Myocyte (in vitro differentiated cells): ENCODE data around the gene FUNDC2. TPM values are rescaled to one million over a fixed set of nuclear protein-coding genes. Genes with fewer than 3 reads are reported as not detected.
"Not testable (repeated sequence)": the region's sequence is repeated elsewhere in the genome, so short reads cannot be mapped to it uniquely, and the experiment has no call there.

Source experiments
- DNase-seq: peaks from one replicate; pipeline ENCODE4 v3.0.0-alpha.2; 2012; ENCODE audit warnings: low read depth
- polyA plus RNA-seq: library from polyadenylated mRNA; unstranded; fragments of >200 nt; gene quantifications from one replicate; pipeline ENCODE4 v1.2.1, GENCODE V29; 2012; ENCODE audit warnings: missing spikeins
- total RNA-seq: library from RNA; depleted of rRNA; stranded (reverse); fragments of >200 nt; gene quantifications from 2 replicates; pipeline ENCODE4 v1.2.3, GENCODE V29; 2014

Gene FUNDC2, protein sequence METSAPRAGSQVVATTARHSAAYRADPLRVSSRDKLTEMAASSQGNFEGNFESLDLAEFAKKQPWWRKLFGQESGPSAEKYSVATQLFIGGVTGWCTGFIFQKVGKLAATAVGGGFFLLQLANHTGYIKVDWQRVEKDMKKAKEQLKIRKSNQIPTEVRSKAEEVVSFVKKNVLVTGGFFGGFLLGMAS
- 73.3 and 86.8 TPM in 2 replicates for total RNA-seq
- polyA plus RNA-seq, result 90.2 TPM

DNA sequence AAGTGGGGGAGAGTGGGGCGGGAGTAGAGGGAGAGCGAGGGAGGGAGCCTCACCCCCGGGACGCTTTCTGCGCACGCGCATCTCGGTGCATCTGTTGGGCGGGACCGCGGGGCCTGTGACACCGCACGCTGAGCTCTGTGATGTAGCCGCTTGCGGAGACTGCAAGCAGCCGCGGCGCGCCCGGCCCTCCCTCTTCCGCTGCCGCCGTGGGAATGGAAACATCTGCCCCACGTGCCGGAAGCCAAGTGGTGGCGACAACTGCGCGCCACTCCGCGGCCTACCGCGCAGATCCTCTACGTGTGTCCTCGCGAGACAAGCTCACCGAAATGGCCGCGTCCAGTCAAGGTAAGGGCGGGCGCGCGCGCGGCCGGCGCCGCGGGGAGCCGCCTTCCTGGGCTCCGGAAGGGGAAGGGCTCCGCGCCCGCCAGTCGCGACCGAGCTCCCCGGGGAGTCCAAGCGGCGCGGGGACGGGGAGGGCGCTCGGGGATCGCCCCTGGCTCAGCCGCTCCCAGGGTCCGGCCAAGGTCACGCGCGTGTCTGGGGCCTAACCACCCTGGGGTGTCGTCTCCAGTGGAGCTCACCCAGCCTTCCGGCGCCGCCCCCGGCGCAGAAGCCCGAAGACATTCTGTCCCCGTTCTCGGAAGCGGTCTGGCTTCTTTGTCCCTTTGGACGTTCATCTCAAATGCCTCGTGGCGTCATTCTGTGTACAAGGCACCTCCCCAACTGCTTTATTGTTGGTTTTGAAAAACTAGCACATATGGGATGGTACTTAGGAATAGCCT, at the start of gene FUNDC2:
FUNDC2 (plus strand) TSS at position 118 of the 782 bp plus-strand sequence; CDS start at position 213, 95 bp downstream.
- peak; percentile 94 for DNase-seq

DNA sequence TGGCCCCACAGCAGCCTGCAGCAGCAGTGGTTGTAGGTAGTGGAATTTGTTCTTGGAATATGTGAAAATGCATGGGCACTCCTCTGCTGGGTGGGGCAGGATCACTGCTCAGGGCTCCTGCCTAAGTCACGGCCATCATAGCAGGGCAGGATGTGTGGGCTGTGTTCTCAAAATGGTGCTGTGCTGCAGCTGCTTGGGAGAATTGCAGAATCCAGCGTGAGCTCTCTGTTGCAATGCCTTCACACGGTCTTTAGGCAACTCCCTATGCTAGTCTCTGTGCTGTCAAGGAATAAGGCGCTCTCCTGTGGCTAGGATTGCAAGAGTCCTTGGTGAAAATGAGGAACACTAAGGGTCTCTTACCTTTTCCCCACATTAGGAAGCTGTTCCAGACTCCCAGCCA, 47.0 kb upstream of the FUNDC2 start:
- DNase-seq, result no peak

DNA sequence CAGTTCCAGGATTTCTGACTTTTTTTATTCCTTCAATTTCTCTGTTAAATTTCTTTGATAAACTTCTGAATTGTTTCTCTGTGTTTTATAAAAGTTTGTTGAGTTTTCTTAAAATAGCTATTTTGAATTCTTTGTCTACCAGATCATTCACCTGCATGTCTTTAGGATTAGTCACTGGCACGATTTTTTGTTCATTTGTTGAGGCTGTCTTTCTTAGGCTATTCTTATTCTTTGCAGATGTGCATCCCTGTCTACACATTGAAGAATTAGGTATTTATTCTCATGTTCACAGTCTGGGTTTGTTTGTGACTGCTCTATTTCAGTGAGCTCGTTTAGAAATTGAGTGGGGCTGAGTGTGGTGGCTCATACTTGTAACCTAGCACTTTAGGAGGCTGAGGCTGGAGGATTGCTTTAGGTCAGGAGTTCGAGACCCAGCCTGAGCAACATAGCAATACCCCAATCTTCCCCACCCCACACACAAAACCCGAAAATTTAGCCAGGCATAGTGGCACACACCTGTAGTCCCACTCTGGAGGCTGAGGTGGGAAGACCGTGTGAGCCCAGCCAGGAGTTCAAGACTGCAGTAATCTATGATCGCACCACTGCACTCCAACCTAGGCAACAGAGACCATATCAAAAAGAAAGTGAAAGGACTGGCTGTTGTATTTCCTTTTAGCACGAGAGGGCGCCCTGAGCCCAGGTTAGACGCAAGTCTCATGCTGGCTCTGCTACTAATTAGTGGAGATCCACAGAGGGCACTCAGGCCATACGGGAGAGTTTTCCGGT, 46.1 kb upstream of the FUNDC2 start:
- DNase-seq, result peak; percentile 66

DNA sequence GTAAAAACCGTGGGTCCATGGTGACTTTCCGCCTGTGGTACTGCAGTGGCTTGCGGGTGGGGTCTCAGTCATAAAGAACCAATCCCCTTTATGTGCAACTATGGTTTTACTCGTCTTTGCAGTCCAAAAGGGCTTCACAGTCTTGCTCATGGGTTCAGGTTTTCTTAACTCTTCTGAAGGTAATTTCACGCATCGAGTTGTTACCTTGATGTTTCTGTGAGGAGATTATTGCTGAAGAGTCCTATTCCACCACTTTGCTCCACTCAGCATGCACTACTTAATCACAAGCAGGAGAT, 45.6 kb upstream of the FUNDC2 start:
- no peak for DNase-seq

DNA sequence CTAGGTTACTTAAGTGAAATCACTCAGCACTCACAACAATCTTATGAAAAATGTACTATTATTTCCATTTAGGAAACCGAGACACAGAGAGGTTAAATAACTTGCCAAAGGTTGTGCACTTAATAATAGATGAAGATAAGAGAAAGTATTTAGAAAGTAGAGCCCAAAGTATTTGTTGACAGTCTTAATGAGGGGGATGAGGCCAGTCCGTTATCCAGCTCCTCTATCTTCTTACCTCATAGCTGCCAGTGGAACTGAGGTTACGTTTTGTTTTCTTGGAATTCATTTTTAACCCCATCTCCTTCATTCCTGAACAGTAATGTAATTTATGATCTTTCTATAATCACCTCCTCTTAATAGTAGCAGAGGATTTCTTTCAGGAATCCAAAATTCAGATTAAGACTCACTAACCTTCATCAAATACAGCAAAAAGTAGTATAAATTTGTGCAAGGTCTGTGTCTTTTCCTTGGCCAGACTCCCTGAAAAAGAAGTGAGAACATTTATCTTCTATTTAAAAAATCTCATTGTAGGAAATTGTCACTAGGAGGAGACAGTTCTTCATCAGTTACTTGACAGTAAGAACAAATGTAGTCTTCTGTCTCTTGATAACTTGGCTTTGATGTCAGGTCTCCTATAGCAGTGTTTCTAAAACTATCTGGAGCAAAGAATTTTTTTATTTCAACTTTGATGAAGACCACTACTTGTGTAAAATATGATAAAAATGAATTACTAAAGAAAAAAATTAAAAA, 39.6 kb upstream of the FUNDC2 start:
- DNase-seq, result no peak

DNA sequence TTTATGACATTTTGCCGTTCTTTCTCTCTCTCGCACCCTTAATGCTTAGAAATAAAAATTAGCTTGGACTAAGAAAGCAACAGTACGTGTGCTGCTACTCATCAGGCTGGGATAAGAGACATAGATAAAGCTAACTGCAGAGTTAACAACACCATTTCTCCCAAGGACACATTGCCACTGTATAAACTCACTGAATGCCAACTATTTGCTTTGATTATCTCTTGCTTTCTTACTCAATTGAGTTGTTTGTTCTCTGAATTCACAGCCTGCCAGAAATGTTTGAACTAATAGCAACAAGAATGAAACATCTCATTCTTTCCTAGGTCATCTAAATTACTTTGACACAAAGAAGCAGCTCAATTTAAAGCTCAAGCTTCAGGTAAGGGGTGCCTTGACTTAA, 38.7 kb upstream of the FUNDC2 start:
- DNase-seq, result no peak

DNA sequence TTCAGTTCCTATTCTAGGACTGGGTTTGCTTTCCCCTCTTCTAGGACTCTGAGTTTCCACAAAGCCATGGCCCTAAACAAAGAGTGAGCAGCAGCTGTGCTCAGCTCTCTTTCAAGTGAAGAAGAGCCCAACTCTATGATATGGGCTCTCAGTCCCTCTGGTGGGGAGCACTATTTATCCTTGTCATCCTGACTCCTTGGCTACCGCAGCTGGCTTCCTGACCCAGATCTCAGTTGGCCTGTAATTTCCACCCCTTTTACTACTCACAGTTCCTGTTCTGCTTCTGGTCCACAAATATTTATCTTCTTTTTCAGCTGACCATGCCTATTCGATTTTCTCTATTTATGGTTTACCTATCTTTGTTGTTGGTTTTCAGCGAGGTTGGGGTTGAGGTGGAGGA, 37.9 kb upstream of the FUNDC2 start:
- no peak for DNase-seq

DNA sequence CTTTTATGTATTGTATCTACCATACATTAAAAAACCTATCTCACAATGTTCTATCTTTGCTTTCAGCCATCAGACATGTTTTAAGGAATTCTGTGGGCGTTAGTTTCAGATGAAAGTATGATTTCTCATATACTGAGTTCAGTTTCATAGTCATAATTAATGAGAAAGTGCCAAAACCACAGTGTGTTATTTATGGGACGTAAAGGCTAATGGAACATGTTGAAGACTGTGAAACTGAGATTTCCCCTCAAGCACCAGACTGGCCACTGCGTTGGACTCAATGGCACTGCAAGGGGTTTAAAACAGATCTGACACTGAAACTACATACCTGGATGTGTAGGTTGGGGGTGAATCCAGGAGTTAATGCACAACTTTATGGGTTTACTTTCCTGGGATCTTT, 36.1 kb upstream of the FUNDC2 start:
- no peak for DNase-seq

DNA sequence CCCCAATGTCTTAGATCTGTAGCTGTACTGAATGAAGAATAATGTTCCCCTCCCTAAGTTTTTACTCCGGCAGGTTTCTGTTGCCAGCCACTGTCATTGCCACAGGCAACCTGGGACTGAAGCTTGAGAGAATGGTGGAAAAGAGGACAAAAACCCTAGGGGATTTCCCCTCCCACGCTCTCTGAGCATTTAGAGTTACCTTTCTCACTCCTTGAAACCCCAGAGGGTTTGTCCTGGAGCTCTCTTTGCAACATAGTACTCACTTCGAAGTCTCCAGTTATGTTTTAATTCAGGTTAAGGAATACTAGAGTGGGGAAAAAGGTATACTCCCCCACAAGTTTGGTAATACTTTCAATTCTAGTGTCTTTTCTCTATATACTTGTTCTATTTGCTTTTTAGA, 35.6 kb upstream of the FUNDC2 start:
- no peak for DNase-seq

DNA sequence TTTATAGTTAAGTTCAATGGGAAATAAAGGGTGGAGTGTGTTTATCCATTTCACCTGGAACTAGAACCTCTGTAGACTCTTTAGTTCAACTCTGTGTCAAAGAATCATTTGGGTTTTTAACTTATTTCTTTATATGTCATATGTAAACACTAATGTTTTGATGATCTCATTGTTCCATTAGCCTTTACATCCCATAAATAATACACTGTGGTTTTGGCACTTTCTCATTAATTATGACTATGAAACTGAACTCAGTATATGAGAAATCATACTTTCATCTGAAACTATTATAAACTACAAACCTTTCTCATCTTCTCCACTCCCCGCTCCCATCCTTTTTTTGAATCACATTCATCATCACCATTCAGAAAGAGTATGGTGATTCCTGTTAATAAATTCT, 35.2 kb upstream of the FUNDC2 start:
- no peak for DNase-seq

DNA sequence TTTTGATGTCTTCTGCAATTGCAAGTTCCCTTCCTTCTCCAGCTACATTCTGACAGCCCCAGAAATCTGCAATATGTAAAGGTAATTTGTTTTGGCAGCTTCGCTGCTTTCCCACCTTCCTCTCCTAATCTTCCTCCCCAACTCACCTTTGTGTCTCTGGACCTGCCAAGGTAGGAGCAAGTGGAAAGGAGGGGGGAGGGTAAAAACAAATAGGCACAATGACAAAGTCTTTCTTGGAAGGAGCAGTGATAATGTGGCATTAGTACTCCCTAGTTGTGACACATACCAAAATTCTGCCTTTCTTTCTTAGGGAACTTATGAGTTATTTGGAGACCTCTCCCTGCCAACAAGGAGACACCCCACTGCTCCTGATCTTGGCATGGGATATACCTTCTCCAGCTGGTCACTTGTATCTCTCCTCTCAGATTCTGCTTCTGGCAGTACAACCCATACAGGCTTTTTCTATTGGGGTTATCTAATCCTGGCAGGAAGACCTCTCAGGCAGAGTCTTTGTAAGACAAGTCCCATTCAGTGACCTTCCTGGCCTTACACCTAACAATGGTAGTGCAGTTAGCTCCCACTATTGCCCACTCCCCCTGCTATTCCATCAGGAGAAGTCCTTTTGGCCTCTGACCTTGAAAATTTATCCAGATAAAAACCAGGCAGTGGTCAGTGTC, 28.3 kb upstream of the FUNDC2 start:
- DNase-seq, result no peak

DNA sequence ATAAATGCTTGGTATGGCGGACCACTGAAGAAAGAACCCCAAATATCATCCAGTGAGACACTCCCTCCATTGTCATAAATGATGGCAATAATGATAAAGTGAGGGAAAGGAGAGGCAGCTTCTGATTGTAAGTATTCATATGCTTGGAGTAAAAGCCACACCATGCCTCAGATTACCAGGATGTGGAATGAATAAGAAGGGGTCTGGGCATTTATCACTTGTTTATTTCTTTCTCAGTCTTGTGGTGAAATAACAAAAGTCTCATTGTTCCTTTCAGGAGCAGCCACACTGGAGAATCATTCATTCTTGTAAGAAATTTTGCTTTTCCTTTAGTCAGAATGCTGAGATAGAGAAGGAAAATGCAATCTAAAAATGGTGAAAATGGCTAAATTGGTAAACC, 25.8 kb upstream of the FUNDC2 start:
- no peak for DNase-seq

DNA sequence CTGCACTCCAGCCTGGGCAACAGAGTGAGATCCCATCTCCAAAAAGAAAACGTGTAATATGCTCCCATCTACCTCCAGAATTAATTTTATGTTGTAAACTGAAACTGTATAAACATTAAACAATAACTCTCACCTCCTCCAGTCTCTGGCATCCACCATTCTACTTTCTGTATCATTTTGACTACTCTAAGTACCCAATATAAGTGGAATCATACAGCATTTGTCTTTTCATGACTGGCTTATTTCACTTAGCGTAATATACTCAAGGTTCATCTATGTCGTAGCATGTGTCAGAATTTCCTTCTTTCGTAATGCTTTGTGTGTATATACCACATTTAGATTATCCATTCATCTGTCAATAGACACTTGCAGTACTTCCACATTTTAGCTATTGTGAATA, 24.8 kb upstream of the FUNDC2 start:
- no peak for DNase-seq

DNA sequence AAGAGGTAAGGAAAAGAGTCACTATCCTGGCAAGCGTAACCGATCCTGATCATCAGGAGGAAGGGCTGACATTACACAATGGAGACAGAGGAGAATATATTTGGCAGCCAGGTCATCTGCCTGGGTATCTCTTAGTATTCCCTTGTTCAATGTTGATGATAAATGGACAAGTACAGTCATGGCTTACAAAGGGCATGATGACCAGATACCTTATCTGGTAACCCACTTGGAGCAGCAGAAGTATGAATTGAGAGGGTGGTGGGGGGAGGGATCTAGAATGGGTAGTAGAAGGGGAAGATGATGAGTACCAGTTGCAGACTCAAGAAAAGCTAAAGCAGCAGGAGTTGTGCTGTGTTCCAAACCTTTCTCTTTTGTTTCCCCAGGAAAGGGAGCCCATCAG, 21.5 kb upstream of the FUNDC2 start:
- no peak for DNase-seq

DNA sequence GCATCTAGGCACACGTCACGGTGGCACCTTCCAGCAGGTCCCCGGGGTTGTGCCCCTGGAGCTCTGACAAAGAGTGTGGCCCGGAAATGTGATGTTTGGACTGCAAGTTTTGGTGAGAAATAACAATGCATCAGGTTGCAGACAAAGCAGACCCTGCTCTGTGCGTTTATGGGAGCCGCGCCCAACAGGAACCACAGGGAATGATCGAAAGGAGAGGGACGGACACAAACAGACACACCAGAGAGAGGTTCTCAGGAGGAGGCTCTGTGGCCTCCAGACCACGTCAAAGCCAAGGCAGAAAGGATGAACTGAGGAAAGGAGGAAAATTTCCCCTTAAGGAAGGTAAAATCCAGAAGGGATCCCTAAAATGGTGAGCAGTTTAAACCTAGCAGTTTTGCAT, 20.3 kb upstream of the FUNDC2 start:
- DNase-seq, result not testable (repeated sequence)

DNA sequence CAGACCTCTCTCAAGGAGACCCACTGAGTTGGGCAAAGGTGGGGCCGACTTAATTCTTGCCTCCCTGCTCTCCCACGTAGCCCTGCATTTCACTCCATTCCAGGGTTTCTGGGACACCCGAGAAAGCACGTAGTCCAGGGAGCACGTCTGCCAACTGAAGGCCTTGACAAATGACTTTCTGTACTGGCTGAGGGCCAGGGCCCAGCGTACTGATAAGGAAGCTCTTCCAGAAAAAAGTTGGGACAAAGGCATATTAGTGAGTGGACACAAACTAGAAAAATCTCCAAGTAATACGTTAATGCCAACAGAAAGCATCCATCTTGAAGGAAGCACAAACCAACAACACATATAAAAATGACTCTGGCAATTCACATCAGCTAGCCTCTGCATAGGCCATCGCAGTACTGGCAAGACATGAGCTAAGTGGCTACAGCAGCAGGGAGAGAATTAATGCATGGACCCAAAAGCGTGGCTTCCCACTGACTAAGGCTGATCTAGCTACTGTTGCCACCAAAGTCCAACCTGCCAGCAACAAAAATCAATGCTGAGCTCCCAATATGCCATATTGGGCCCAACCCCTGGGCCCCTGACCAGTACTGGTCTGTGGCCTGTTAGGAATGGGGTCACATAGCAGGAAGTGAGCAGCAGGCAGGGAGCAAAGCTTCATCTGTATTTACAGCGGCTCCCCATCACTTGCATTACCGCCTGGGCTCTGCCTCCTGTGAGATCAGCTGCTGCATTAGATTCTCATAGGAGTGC, 19.6 kb upstream of the FUNDC2 start:
- not testable (repeated sequence) for DNase-seq

DNA sequence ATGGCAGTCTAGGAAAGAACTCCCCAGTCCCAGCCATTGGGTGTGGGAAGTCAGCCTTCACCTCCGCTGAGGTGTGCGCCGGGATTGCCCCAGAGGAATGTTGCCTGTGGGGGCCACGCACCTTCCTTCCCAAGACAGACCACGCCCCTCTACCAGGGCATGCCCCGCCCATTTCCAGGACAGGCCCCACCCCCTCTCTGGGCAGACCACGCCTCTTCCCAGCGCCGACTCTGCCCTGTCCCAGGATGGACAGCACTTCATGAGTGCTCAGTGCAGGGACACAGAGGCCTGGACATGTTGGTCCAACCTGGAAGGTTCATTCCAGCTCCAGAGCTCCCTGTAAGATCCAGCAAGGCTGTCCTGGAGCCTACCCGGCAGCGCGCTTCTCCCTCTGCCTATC, 18.1 kb upstream of the FUNDC2 start:
- DNase-seq, result not testable (repeated sequence)

DNA sequence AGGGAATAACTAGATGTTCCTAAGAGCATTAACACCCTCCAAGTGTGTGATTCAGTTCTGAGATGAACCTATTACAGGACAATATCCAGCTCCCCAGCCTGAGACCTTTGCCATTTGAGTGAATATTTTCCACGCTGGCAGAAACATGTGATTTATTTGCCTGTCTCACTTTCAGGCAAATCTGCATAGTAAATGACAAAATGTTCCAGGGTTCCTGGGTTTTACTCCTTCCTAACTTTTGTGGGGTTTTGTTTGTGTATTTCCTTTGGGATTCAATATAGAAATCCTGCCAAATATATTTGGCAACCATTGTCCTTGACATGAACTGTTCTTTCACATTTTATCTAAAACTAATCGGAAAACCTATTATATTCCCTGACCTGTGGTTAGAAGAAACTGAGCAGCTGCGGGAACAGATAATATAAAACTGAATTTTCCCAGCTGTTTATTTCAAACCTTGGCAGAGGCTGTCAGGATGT, 16.6 kb upstream of the FUNDC2 start:
- DNase-seq, result peak; percentile 24

DNA sequence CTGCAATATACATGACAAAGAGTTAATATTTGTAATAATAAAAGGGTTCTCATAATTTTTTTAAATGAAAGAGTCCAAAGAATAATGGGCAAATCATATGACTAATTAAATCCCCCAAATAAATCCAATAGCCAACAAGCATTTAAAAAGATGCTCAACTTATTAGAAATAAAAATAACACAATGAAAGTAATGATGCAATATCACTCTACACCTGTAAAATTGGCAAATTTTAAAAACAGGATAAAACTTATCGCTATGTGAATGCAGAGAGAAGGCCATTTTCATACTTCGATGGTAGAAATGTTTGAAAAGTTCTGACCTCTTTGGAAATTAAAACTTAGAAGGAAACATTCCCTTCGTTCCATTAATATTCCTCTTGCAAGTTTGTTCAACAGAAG, 6.1 kb upstream of the FUNDC2 start:
- DNase-seq, result no peak

DNA sequence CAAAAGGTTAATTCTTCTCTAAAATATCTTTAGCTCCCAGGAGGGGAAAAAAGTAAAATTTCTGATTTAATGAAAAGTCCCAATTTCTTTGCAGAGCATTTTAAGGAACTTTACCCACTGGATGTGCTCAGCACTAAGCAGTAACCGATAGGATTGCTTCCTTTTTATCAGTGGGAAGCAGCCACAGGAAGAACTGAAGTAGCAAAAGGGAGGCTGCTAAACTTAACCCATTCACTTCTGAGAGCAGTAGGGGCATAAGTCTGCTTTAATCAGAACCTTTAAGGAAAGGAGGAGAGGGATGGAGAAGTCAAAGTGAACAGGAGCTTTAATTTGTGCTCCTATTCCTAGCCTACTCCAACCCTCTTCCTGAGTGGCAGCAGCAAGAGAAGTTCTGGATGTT, 4.1 kb upstream of the FUNDC2 start, which contains the start of gene F8:
F8 (minus strand) TSS at position 139 of the 400 bp plus-strand sequence. CDS start 171 bp downstream, outside the sequence.
- no peak for DNase-seq
